PC-9 (cell line): ENCODE data around the gene WEE2. TPM values are rescaled to one million over a fixed set of nuclear protein-coding genes. Genes with fewer than 3 reads are reported as not detected.

ENCODE experiments used
- BruUV-seq: library from RNA; stranded (reverse); fragments of 400-500 nt; replicated peaks from 2 replicates; lab custom pipeline; 2021; lab: Mats Ljungman, UMichigan
- CTCF ChIA-PET: fragments of 300-600 bp; sonication (Branson Sonifier 250); formaldehyde crosslinking; loops from one replicate; lab custom pipeline; 2022; ENCODE audit warnings: antibody characterized with exemption; lab: Charles Lee
- POLR2A ChIA-PET: fragments of 300-600 bp; sonication (Branson Sonifier 250); formaldehyde crosslinking; loops from one replicate; lab custom pipeline; 2022; ENCODE audit warnings: antibody characterized with exemption; ENCODE audit not compliant: unreplicated experiment; lab: Charles Lee
- DNase-seq, 2 experiments: peaks; one replicate each; pipeline versions ENCODE4 v3.0.0 to v3.0.0-alpha.2; 2015 to 2022; ENCODE audit warnings: mixed read lengths in 1 of 2
- H2AFZ ChIP-seq: fragments of 200-600 bp; sonication (generic); 2 replicates; pipeline ENCODE4 v1.8.1; 2017; ENCODE audit warnings: antibody characterized with exemption
- H3F3A ChIP-seq: fragments of 200-600 bp; sonication (generic); 2 replicates; pipeline ENCODE4 v1.8.1; 2017; ENCODE audit warnings: antibody characterized with exemption, mild to moderate bottlenecking, low read depth; ENCODE audit not compliant: insufficient read depth
- H3K27ac ChIP-seq: fragments of 200-600 bp; sonication (generic); 2 replicates; pipeline ENCODE4 v1.6.1; 2016; ENCODE audit warnings: mixed run types
- H3K27me3 ChIP-seq: fragments of 200-600 bp; sonication (generic); 2 replicates; pipeline ENCODE4 v1.6.1; 2016; ENCODE audit warnings: low read depth, mixed run types; ENCODE audit not compliant: insufficient read depth
- H3K36me3 ChIP-seq: fragments of 200-600 bp; sonication (generic); 2 replicates; pipeline ENCODE4 v1.6.1; 2016; ENCODE audit warnings: low read depth, mixed run types
- H3K4me1 ChIP-seq: fragments of 200-600 bp; sonication (generic); replicated peaks from 2 replicates; pipeline ENCODE4 v1.6.1; 2016; ENCODE audit warnings: mixed run types; ENCODE audit not compliant: insufficient read depth
- H3K4me2 ChIP-seq: fragments of 200-600 bp; sonication (generic); 2 replicates; pipeline ENCODE4 v1.6.1; 2017; ENCODE audit warnings: mixed run types
- H3K4me3 ChIP-seq: fragments of 200-600 bp; sonication (generic); 2 replicates; pipeline ENCODE4 v1.6.1; 2016; ENCODE audit warnings: mixed run types
- H3K79me2 ChIP-seq: fragments of 200-600 bp; sonication (generic); 2 replicates; pipeline ENCODE4 v1.6.1; 2017; ENCODE audit warnings: low read depth, mixed run types
- H3K9me2 ChIP-seq: fragments of 200-600 bp; sonication (generic); 2 replicates; pipeline ENCODE4 v1.8.1; 2017; ENCODE audit warnings: mild to moderate bottlenecking; ENCODE audit not compliant: insufficient read depth
- H3K9me3 ChIP-seq: fragments of 200-600 bp; sonication (generic); 2 replicates; pipeline ENCODE4 v1.8.1; 2016; ENCODE audit warnings: low read depth; ENCODE audit not compliant: insufficient read depth
- H4K20me1 ChIP-seq: fragments of 200-600 bp; sonication (generic); 2 replicates; pipeline ENCODE4 v1.8.1; 2017; ENCODE audit not compliant: insufficient read depth
- CTCF ChIP-seq: fragments of 200-600 bp; sonication (generic); conservative IDR thresholded peaks from 2 replicates; pipeline ENCODE4 v1.6.1; 2017; ENCODE audit warnings: mixed run types, antibody characterized with exemption, mild to moderate bottlenecking, moderate library complexity
- EZH2 ChIP-seq: fragments of 200-600 bp; sonication (generic); IDR thresholded peaks from 2 replicates; pipeline ENCODE4 v1.8.0; 2017; ENCODE audit warnings: antibody characterized with exemption, low read depth
- intact Hi-C: fragments of 100-400 bp; cut with micrococcal nuclease; formaldehyde crosslinking; loops from one replicate; pipeline ENCODE4 v1.10.0; 2022; ENCODE audit not compliant: unreplicated experiment
- total RNA-seq: library from RNA; stranded (reverse); gene quantifications from 2 replicates; pipeline ENCODE4 v1.2.3, GENCODE V29; 2021

The WEE2 gene
- total RNA-seq, 1 experiment from 2014 or later = not detected

- no peak overlapping the region for H3K27ac ChIP-seq
- no peaks in the 10 kb centered on the region for H3K9me3 ChIP-seq
- H3K79me2 ChIP-seq = no peaks in the 10 kb centered on the region
- BruUV-seq = no TSS peak
- ChIA-PET CTCF (no interaction called here), POLR2A (interaction anchor here (0.7 kb wide), 1 partner anchor 14 kb away, joined by 4 read pairs; no protein-coding TSS in a partner anchor)
- no peaks in the 10 kb centered on the region for H3F3A ChIP-seq
- H3K27me3 ChIP-seq = no peaks in the 10 kb centered on the region
- no peaks in the 10 kb centered on the region for H3K4me1 ChIP-seq
- DNase-seq = no peak
- H4K20me1 ChIP-seq = no peaks in the 10 kb centered on the region
- intact Hi-C loops = no loop called here
- no peaks in the 10 kb centered on the region for H3K36me3 ChIP-seq
- H2AFZ ChIP-seq = no peak overlapping the region
- H3K9me2 ChIP-seq = no peaks in the 10 kb centered on the region; the same call in 1 of the 2 replicates
- H3K4me3 ChIP-seq = no peak overlapping the region
- no peak overlapping the region for H3K4me2 ChIP-seq
- TF ChIP-seq CTCF (no peak), EZH2 (no peak)
Observed at GRCh38 chr7:141722529-141722928, 14.4 kb downstream of the WEE2 start.

GRCh38 chr7:141729020-141729419, 20.9 kb downstream of the WEE2 start:
- POLR2A ChIA-PET = no interaction called here
- H3K9me3 ChIP-seq = no peaks in the 10 kb centered on the region
- no peaks in the 10 kb centered on the region for H3K4me1 ChIP-seq
- no peaks in the 10 kb centered on the region for H3K27me3 ChIP-seq
- TF ChIP-seq CTCF (no peak), EZH2 (no peak)
- intact Hi-C loops = no loop called here
- H3K4me2 ChIP-seq = no peak overlapping the region
- H4K20me1 ChIP-seq = no peaks in the 10 kb centered on the region
- no peaks in the 10 kb centered on the region for H3K79me2 ChIP-seq
- H2AFZ ChIP-seq = no peak overlapping the region
- DNase-seq = no peak
- CTCF ChIA-PET = no interaction called here
- no peaks in the 10 kb centered on the region for H3K9me2 ChIP-seq
- H3K36me3 ChIP-seq = no peaks in the 10 kb centered on the region
- no peaks in the 10 kb centered on the region for H3F3A ChIP-seq
- no peak overlapping the region for H3K4me3 ChIP-seq
- H3K27ac ChIP-seq = no peak overlapping the region
- no TSS peak for BruUV-seq

- H3K9me2 ChIP-seq = no peaks in the 10 kb centered on the region
- H3K4me1 ChIP-seq = peaks cover under 1% of the 10 kb centered on the region; the same call in 1 of the 2 replicates
- H3K27ac ChIP-seq = no peak overlapping the region
- ChIA-PET CTCF (no interaction called here), POLR2A (no interaction called here)
- no peaks in the 10 kb centered on the region for H3F3A ChIP-seq
- H2AFZ ChIP-seq = no peak overlapping the region
- BruUV-seq = no TSS peak
- DNase-seq = no peak
- H3K27me3 ChIP-seq = no peaks in the 10 kb centered on the region
- TF ChIP-seq EZH2 (no peak), CTCF (no peak)
- no peaks in the 10 kb centered on the region for H3K79me2 ChIP-seq
- H3K36me3 ChIP-seq = no peaks in the 10 kb centered on the region
- no peaks in the 10 kb centered on the region for H3K9me3 ChIP-seq
- no peak overlapping the region for H3K4me3 ChIP-seq
- intact Hi-C loops = no loop called here
- no peaks in the 10 kb centered on the region for H4K20me1 ChIP-seq
- no peak overlapping the region for H3K4me2 ChIP-seq
Observed at GRCh38 chr7:141731476-141732149, 23.5 kb downstream of the WEE2 start.
